Non-pigmented ciliary epithelial cell (primary cell): ENCODE data around the gene ATP5PB.

Experiments
- DNase-seq: peaks from one replicate; pipeline ENCODE4 v3.0.0-alpha.2; 2010; ENCODE audit warnings: low read depth

ATP5PB gene

GRCh38 chr1:111448918-111449702 is at the start of gene ATP5PB, which contains the start of gene WDR77:
Gene ATP5PB, plus strand, starts transcription at chr1:111449464. Its CDS starts 78 bp downstream, at chr1:111449542.
Gene WDR77, minus strand, starts transcription at chr1:111449256. Its CDS starts 87 bp downstream, at chr1:111449169.
- peak; percentile 95 for DNase-seq

- peak; percentile 5 for DNase-seq
Observed at GRCh38 chr1:111399792-111400610, 49.3 kb upstream of the ATP5PB start.

GRCh38 chr1:111402083-111402482 is 47.2 kb upstream of the ATP5PB start:
- no peak for DNase-seq

- no peak for DNase-seq
Observed at GRCh38 chr1:111404588-111404987, 44.7 kb upstream of the ATP5PB start.

GRCh38 chr1:111406321-111406768 is 42.9 kb upstream of the ATP5PB start:
- DNase-seq: peak; percentile 1

- no peak for DNase-seq
Observed at GRCh38 chr1:111407301-111407700, 42.0 kb upstream of the ATP5PB start.

GRCh38 chr1:111412839-111413238 is 36.4 kb upstream of the ATP5PB start:
- DNase-seq: no peak

GRCh38 chr1:111414756-111415155 is 34.5 kb upstream of the ATP5PB start:
- DNase-seq: no peak

GRCh38 chr1:111415461-111415860 is 33.8 kb upstream of the ATP5PB start:
- DNase-seq: no peak

GRCh38 chr1:111417755-111418154 is 31.5 kb upstream of the ATP5PB start:
- no peak for DNase-seq

GRCh38 chr1:111419037-111419436 is 30.2 kb upstream of the ATP5PB start:
- no peak for DNase-seq

GRCh38 chr1:111420377-111420776 is 28.9 kb upstream of the ATP5PB start:
- no peak for DNase-seq

- no peak for DNase-seq
Observed at GRCh38 chr1:111422546-111423391, 26.5 kb upstream of the ATP5PB start.

- no peak for DNase-seq
Observed at GRCh38 chr1:111424281-111424680, 25.0 kb upstream of the ATP5PB start.

GRCh38 chr1:111436726-111437125 is 12.5 kb upstream of the ATP5PB start:
- DNase-seq: no peak

- no peak for DNase-seq
Observed at GRCh38 chr1:111439461-111440351, 9.6 kb upstream of the ATP5PB start.

GRCh38 chr1:111441573-111442192 is 7.6 kb upstream of the ATP5PB start:
- DNase-seq: no peak

GRCh38 chr1:111442457-111442856 is 6.8 kb upstream of the ATP5PB start:
- no peak for DNase-seq

GRCh38 chr1:111444031-111444430 is 5.2 kb upstream of the ATP5PB start:
- DNase-seq: no peak

- no peak for DNase-seq
Observed at GRCh38 chr1:111446546-111446945, 2.7 kb upstream of the ATP5PB start.
